Osteocyte (in vitro differentiated cells): ENCODE results near the gene RARG. TPM values are rescaled to one million over a fixed set of nuclear protein-coding genes. Genes with fewer than 3 reads are reported as not detected.
A peak's percentile ranks its signal among the peaks of the same experiment; 100 is the strongest.
"Not testable (repeated sequence)": the region's sequence is repeated elsewhere in the genome, so short reads cannot be mapped to it uniquely, and the experiment has no call there.

ENCODE experiments used
- DNase-seq: peaks from one replicate; pipeline ENCODE4 v3.0.0; 2021; ENCODE audit warnings: mixed read lengths; ENCODE audit not compliant: unreplicated experiment; ENCODE audit errors: extremely low spot score
- H3K27ac Mint-ChIP-seq: one replicate; pipeline ENCODE4 v1.8.0; 2021; ENCODE audit warnings: mild to moderate bottlenecking, mixed read lengths; ENCODE audit not compliant: unreplicated experiment
- H3K27me3 Mint-ChIP-seq: one replicate; pipeline ENCODE4 v1.8.0; 2021; ENCODE audit warnings: mixed read lengths; ENCODE audit not compliant: unreplicated experiment
- H3K36me3 Mint-ChIP-seq: one replicate; pipeline ENCODE4 v1.8.0; 2021; ENCODE audit warnings: mixed read lengths; ENCODE audit not compliant: unreplicated experiment
- H3K4me1 Mint-ChIP-seq: one replicate; pipeline ENCODE4 v1.8.0; 2021; ENCODE audit warnings: mixed read lengths; ENCODE audit not compliant: unreplicated experiment
- H3K4me3 Mint-ChIP-seq: one replicate; pipeline ENCODE4 v1.8.0; 2021; ENCODE audit warnings: mild to moderate bottlenecking, moderate library complexity, mixed read lengths; ENCODE audit not compliant: unreplicated experiment
- H3K9me3 Mint-ChIP-seq: one replicate; pipeline ENCODE4 v1.8.0; 2021; ENCODE audit warnings: mixed read lengths; ENCODE audit not compliant: unreplicated experiment
- total RNA-seq: library from RNA; stranded (reverse); gene quantifications from 2 replicates; pipeline ENCODE4 v1.2.1, GENCODE V29; 2021
- TF ChIP-seq, protein P1 (sequence below): fragments of 200-600 bp; sonication (generic); IDR thresholded peaks from 2 replicates; pipeline ENCODE4 v1.5.0; 2021; ENCODE audit warnings: antibody characterized with exemption, mild to moderate bottlenecking, moderate library complexity

The RARG gene
- total RNA-seq, 1 donor from 2014 or later = 31.6 TPM

GRCh38 chr12:53181935-53182334, 50.1 kb downstream of the RARG start:
- peak overlapping the region; percentile 89 for H3K4me3 Mint-ChIP-seq
- H3K27me3 Mint-ChIP-seq = no peaks in the 10 kb centered on the region
- TF ChIP-seq, protein P1, sequence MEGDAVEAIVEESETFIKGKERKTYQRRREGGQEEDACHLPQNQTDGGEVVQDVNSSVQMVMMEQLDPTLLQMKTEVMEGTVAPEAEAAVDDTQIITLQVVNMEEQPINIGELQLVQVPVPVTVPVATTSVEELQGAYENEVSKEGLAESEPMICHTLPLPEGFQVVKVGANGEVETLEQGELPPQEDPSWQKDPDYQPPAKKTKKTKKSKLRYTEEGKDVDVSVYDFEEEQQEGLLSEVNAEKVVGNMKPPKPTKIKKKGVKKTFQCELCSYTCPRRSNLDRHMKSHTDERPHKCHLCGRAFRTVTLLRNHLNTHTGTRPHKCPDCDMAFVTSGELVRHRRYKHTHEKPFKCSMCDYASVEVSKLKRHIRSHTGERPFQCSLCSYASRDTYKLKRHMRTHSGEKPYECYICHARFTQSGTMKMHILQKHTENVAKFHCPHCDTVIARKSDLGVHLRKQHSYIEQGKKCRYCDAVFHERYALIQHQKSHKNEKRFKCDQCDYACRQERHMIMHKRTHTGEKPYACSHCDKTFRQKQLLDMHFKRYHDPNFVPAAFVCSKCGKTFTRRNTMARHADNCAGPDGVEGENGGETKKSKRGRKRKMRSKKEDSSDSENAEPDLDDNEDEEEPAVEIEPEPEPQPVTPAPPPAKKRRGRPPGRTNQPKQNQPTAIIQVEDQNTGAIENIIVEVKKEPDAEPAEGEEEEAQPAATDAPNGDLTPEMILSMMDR = no peak
- H3K9me3 Mint-ChIP-seq = no peaks in the 10 kb centered on the region
- DNase-seq = no peak
- H3K4me1 Mint-ChIP-seq = peaks cover 34% of the 10 kb centered on the region
- H3K27ac Mint-ChIP-seq = peak overlapping the region; percentile 85
- H3K36me3 Mint-ChIP-seq = peaks cover 37% of the 10 kb centered on the region

DNA sequence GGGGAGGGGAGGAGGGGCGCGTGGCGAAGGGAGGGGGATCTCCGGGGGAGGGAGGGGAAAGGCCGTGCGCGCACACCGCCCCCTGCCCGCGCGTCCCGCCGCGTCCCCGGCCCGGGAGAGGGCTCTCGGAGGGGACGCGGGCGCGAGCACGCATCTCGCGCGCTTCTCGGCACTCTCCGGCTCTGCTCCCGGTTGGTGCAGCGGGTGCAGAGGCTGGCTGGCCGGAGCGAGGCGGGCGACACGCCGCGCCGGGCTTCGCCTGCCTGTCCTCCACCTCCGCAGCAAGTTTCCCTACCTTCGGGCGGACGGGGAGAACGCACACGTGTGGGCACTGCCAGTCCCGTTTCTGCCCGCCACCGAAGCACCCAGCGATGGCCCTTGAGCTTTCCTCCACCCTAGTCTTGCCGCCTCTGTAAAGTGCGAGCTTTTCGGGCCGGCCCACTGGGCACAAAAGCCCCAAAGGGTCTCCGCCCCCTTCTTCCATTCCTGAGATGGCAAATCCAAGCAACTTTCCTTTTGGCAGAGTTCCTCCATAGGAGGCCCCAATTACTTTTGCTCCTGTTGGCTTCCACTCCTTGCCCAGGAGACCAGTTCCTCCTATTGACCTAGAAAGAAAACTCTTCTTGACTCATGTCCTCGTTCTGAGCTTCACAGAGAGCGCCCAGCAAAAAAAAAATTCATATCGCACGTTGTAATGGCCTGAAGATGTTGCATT, 50.9 kb downstream of the RARG start:
- H3K27me3 Mint-ChIP-seq = no peaks in the 10 kb centered on the region
- H3K4me1 Mint-ChIP-seq = peaks cover 34% of the 10 kb centered on the region
- H3K36me3 Mint-ChIP-seq = peaks cover 29% of the 10 kb centered on the region
- TF ChIP-seq, protein P1 = no peak
- no peaks in the 10 kb centered on the region for H3K9me3 Mint-ChIP-seq
- peak overlapping the region; percentile 89 for H3K4me3 Mint-ChIP-seq
- peak; percentile 92 for DNase-seq
- peak overlapping the region; percentile 85 for H3K27ac Mint-ChIP-seq

DNA sequence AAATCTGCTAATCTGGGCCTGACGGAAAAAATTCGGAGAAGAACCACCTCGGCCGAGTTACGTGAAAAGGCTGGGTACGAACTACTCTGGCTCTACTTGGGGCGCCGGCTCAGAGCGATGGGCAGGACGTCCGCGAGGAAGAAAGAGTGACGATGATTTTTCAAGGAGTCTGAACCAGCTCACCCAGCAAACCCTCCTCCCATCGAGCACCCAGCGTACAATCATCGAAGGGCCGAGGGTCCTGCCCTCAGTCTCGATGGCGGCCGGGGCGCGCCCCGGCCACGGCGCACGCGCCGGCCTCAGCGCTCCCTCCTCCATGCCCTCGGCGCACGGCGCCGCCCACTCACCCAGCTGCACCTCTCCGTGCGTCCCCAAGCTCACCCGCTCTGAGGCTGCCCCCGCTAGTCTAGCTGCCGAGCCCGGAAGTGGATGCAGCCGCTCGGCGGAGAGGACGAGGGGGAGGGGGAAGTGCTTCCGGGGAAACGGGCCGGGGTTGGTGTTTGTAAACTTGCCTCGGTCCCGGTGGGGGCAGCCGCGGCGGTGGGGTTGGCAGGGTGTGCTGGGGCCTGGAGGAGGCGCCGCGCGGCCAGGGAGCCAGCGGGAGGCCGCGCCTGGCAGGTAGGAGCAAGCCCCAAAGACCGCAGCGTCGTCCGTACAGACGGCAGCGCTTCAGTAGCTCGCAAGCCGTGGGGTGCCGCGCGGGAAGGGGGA, 51.6 kb downstream of the RARG start, which contains the start of the genes CSAD and ZNF740:
Gene CSAD (minus strand): TSS at position 706 of the 711 bp plus-strand sequence. CDS start 7,455 bp downstream, outside the sequence.
Gene ZNF740 (plus strand): TSS at position 503 of the 711 bp plus-strand sequence. CDS start 1,262 bp downstream, outside the sequence.
- Mint-ChIP-seq H3K36me3 (peaks cover 22% of the 10 kb centered on the region), H3K4me1 (peaks cover 40% of the 10 kb centered on the region), H3K27ac (peak within 1 kb of the TSS; percentile 98), H3K9me3 (no peaks in the 10 kb centered on the region), H3K27me3 (no peaks in the 10 kb centered on the region), H3K4me3 (peak within 1 kb of the TSS; percentile 89)
- peak; percentile 99 for DNase-seq
- TF ChIP-seq, protein P1 = no peak

GRCh38 chr12:53179687-53180219, 52.3 kb downstream of the RARG start:
- DNase-seq = no peak
- peak overlapping the region; percentile 89 for H3K4me3 Mint-ChIP-seq
- no peaks in the 10 kb centered on the region for H3K27me3 Mint-ChIP-seq
- TF ChIP-seq, protein P1 = no peak
- no peaks in the 10 kb centered on the region for H3K9me3 Mint-ChIP-seq
- H3K4me1 Mint-ChIP-seq = peaks cover 46% of the 10 kb centered on the region
- H3K27ac Mint-ChIP-seq = peak overlapping the region; percentile 98
- peaks cover 16% of the 10 kb centered on the region for H3K36me3 Mint-ChIP-seq

DNA sequence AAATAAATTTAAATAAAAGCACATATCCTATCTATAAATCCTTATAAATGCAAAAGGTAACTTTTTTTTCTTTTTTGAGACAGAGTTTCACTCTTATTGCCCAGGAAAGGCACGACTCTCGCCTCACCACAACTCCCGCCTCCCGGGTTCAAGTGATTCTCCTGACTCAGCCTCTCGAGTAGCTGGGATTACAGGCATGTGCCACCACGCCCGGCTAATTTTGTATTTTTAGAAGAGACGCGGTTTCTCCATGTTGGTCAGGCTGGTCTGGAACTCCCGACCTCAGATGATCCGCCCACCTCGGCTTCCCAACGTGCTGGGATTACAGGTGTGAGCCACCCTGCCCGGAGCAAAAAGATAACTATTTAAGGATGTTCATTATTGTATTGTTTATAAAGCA, 53.2 kb downstream of the RARG start:
- not testable (repeated sequence) for H3K27me3 Mint-ChIP-seq, H3K9me3 Mint-ChIP-seq, DNase-seq
- Mint-ChIP-seq H3K4me3 (peak overlapping the region; percentile 89), H3K36me3 (peaks cover 13% of the 10 kb centered on the region), H3K27ac (peak overlapping the region; percentile 98), H3K4me1 (peaks cover 47% of the 10 kb centered on the region)

DNA sequence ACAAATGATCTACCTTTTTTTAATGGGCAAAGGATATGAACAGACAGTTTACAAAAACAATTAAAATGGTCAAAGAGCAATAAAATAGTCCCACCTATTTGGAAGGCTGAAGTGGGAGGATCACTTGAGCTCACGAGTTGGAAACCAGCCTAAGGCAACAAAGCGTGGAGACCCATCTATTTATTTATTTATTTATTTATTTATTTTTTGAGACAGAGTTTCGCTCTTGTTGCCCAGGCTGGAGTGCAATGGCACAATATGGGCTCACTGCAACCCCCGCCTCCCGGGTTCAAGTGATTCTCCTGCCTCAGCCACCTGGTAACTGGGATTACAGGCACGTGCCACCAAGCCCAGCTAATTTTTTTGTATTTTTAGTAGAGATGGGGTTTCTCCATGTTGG, 54.6 kb downstream of the RARG start:
- H3K27me3 Mint-ChIP-seq, H3K4me3 Mint-ChIP-seq, H3K27ac Mint-ChIP-seq, H3K9me3 Mint-ChIP-seq, H3K36me3 Mint-ChIP-seq, DNase-seq: not testable (repeated sequence)
- peaks cover 43% of the 10 kb centered on the region for H3K4me1 Mint-ChIP-seq
